ENCODE data around the gene R3HDM1.

- TF ChIP-seq CTCF (conservative IDR thresholded peaks at IDR 0.05; ENCODE audit: low read depth, low read length): no peak
- no peak for TF ChIP-seq ELK1 (IDR thresholded peaks at IDR 0.05; ENCODE audit: borderline replicate concordance, low read depth, low read length)
- TF ChIP-seq FOS (IDR thresholded peaks at IDR 0.05; ENCODE audit: low read depth, low read length): no peak
- TF ChIP-seq POLR2A (IDR thresholded peaks at IDR 0.05; ENCODE audit: low read depth, low read length): no peak
- TF ChIP-seq MAFK (IDR thresholded peaks at IDR 0.05; ENCODE audit: low read depth, low read length): no peak
- TF ChIP-seq RCOR1 (IDR thresholded peaks at IDR 0.05; ENCODE audit: insufficient replicate concordance, low read length): no peak
- TF ChIP-seq CHD1 (IDR thresholded peaks at IDR 0.05; ENCODE audit: low read depth, low read length): no peak
- no peak for TF ChIP-seq MAZ (IDR thresholded peaks at IDR 0.05; ENCODE audit: borderline replicate concordance, low read depth, low read length)
- no peak for TF ChIP-seq RAD21 (IDR thresholded peaks at IDR 0.05; ENCODE audit: low read length)
- no peak for TF ChIP-seq RFX5 (IDR thresholded peaks at IDR 0.05; ENCODE audit: low read depth, low read length)
Observed at GRCh38 chr2:135756692-135757091, 225.4 kb downstream of the R3HDM1 start.
